Activated CD8-positive, alpha-beta memory T cell treated with anti-CD3 and anti-CD28 coated beads, Interleukin-2, amount 50 U/mL, for 24 hours (primary cell): ENCODE data around the gene INPP4B.

ENCODE experiments used
- DNase-seq: peaks from one replicate; pipeline ENCODE4 v3.0.0-alpha.2; 2020; ENCODE audit errors: extremely low read depth

INPP4B gene

GRCh38 chr4:142379277-142380051 is 466.6 kb downstream of the INPP4B start:
- DNase-seq, result no peak

GRCh38 chr4:142378179-142378578 is 467.9 kb downstream of the INPP4B start:
- no peak for DNase-seq

GRCh38 chr4:142377342-142378091 is 468.6 kb downstream of the INPP4B start:
- no peak for DNase-seq

GRCh38 chr4:142376204-142376603 is 469.9 kb downstream of the INPP4B start:
- no peak for DNase-seq

GRCh38 chr4:142373610-142374009 is 472.5 kb downstream of the INPP4B start:
- DNase-seq, result no peak

GRCh38 chr4:142372530-142373260 is 473.4 kb downstream of the INPP4B start:
- DNase-seq, result no peak

GRCh38 chr4:142369141-142369540 is 477.0 kb downstream of the INPP4B start:
- DNase-seq, result no peak

GRCh38 chr4:142367418-142368180 is 478.5 kb downstream of the INPP4B start:
- DNase-seq, result no peak

GRCh38 chr4:142366769-142367181 is 479.3 kb downstream of the INPP4B start:
- no peak for DNase-seq

- DNase-seq, result no peak
Observed at GRCh38 chr4:142365391-142365790, 480.7 kb downstream of the INPP4B start.

- no peak for DNase-seq
Observed at GRCh38 chr4:142363686-142364085, 482.4 kb downstream of the INPP4B start.

GRCh38 chr4:142361981-142362380 is 484.1 kb downstream of the INPP4B start:
- DNase-seq, result no peak

- no peak for DNase-seq
Observed at GRCh38 chr4:142360657-142361056, 485.4 kb downstream of the INPP4B start.

GRCh38 chr4:142358656-142359055 is 487.4 kb downstream of the INPP4B start:
- no peak for DNase-seq

- no peak for DNase-seq
Observed at GRCh38 chr4:142356801-142357200, 489.3 kb downstream of the INPP4B start.

GRCh38 chr4:142356118-142356759 is 489.9 kb downstream of the INPP4B start:
- DNase-seq, result no peak

GRCh38 chr4:142355421-142355930 is 490.6 kb downstream of the INPP4B start:
- DNase-seq, result no peak

GRCh38 chr4:142354794-142355420 is 491.2 kb downstream of the INPP4B start:
- no peak for DNase-seq

GRCh38 chr4:142354041-142354440 is 492.1 kb downstream of the INPP4B start:
- DNase-seq, result no peak

GRCh38 chr4:142353149-142353738 is 492.9 kb downstream of the INPP4B start:
- no peak for DNase-seq
